MM.1S (cell line): ENCODE measurements around the gene APBB2.

Experiments used
- CTCF ChIP-seq: fragments of 300-600 bp; sonication (generic); IDR thresholded peaks from 2 replicates; pipeline ENCODE4 v1.5.1; 2016; ENCODE audit warnings: antibody characterized with exemption, low read length, mixed read lengths
- EZH2 ChIP-seq: fragments of 300-600 bp; sonication (generic); optimal IDR thresholded peaks from 2 replicates; pipeline ENCODE3; 2017; ENCODE audit warnings: low read depth, mild to moderate bottlenecking, antibody characterized with exemption, low read length, mixed read lengths
- EZH2phosphoT487 ChIP-seq: fragments of 300-600 bp; sonication (generic); IDR thresholded peaks from 2 replicates; pipeline ENCODE4 v1.6.1; 2018; ENCODE audit warnings: antibody characterized with exemption, low read length

- TF ChIP-seq CTCF (no peak), EZH2phosphoT487 (no peak), EZH2 (no peak)
Measured at GRCh38 chr4:40864531-40864930, 349.8 kb downstream of the APBB2 start.
